Measurements from ENCODE around the gene ITPR3.
A peak's percentile ranks its signal among the peaks of the same experiment; 100 is the strongest.

GRCh38 chr6:33672808-33673207, 51.7 kb downstream of the ITPR3 start:
- peak; percentile 6 for TF ChIP-seq POLR2AphosphoS5 (IDR thresholded peaks at IDR 0.05)
- TF ChIP-seq CTCF (IDR thresholded peaks at IDR 0.05) = peak in 2 of 4 experiments; percentile 28 to 54

All from prostate gland (tissue), 2 donors.